Measurements from ENCODE around the gene PLLP.

GRCh38 chr16:57262841-57263540 lies 21.5 kb downstream of the PLLP start:
- TF ChIP-seq POLR2A (IDR thresholded peaks at IDR 0.05) (no peak), CTCF (IDR thresholded peaks at IDR 0.05) (no peak)

Measured in esophagus squamous epithelium (tissue), 4 donors.